GM12865 (cell line): ENCODE measurements around the gene UBA52.
"Not testable (repeated sequence)": the region's sequence is repeated elsewhere in the genome, so short reads cannot be mapped to it uniquely, and the experiment has no call there.

Source experiments
- DNase-seq: peaks from one replicate; pipeline ENCODE4 v3.0.0; 2010; ENCODE audit warnings: low read depth
- H3K4me3 ChIP-seq: 2 replicates; pipeline ENCODE4 v1.5.1; 2011; ENCODE audit warnings: mild to moderate bottlenecking, low read depth, low read length, control low read depth
- CTCF ChIP-seq: IDR thresholded peaks from 2 replicates; pipeline ENCODE4 v1.5.1; 2011; ENCODE audit warnings: low read length, control low read depth, low read depth, inconsistent platforms; ENCODE audit not compliant: insufficient read depth; ENCODE audit errors: missing control alignments

Gene UBA52

GRCh38 chr19:18532168-18532890 lies 39.3 kb upstream of the UBA52 start:
- no peak for DNase-seq
- TF ChIP-seq CTCF: no peak
- H3K4me3 ChIP-seq: no peak overlapping the region

DNA sequence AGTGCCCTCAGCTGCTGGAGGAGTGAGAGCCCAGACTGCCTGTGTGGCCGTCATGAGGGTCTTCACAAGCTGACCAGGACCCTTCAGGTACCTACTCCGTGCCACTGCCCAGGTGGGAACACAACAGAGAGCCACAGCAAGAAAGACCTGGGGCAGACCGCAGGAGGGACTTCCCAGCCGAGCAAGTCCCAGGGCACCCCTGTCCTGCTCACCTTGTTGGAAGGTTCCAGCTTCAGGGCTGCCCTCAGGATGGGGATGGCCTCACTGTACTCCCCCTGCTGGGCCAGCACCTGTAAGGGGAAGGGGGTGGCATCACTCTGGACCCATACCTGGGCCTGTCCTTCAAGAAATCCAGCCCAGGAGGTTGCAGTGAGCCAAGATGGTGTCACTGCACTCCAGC lies 38.6 kb upstream of the UBA52 start:
- no peak overlapping the region for H3K4me3 ChIP-seq
- no peak for DNase-seq
- TF ChIP-seq CTCF: no peak

DNA sequence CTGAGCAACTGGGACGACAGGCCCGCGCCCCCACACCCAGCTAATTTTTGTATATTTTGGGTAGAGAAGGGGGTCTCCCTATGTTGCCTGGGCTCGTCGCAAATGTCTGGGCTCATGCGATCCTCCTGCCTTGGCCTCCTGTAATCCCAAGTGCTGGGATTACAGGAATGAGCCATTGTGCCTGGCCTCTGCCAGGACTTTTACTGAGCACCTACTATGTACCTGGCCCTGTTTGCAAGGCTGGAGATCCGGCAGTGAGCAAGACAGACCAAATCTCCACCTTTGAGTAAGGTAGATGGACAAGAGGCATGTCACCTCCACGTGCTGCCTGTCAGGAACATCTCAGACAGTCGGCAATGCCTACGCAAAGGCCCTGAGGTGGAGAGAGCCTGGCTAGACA lies 35.2 kb upstream of the UBA52 start:
- no peak for DNase-seq
- H3K4me3 ChIP-seq: no peak overlapping the region
- no peak for TF ChIP-seq CTCF

DNA sequence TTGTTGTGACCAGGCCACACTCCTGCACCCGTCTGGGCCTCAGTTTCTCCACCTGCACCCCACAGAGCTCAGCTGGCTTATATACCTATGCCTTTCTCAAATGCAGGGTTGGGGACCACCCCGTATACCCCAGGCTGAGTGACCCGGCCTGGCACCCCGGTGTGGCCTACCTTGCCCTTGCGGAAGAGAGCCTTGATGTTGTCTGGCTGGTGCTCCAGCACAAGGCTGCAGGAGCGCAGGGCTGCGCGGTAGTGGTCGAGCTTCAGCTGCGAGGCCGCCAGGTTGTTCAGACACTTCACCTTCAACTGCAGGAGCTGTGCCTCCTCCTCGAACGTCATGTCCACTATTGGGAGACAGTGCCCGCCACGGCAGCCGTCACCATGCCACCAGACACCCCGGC lies 34.2 kb upstream of the UBA52 start:
- no peak overlapping the region for H3K4me3 ChIP-seq
- DNase-seq: no peak
- no peak for TF ChIP-seq CTCF

DNA sequence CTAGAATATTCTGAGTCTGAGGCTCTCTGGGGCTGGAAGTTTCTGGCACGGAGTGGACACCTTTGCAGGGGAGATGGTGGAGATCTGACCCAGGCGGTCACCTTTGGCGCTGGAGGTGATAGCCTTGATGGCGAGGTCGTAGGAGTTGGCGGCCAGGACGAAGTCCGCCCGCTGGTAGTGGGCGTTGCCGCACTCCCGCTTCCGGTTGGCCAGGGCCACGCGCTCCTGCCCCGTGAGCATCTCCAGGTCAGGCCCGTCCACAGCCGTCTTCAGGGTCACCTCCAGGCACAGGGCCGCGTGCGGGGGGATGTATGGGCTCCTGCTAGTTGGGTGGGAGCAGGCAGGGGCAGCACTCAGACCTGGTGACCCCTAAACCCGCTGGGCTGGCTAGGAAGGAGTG lies 33.5 kb upstream of the UBA52 start:
- DNase-seq: no peak
- H3K4me3 ChIP-seq: no peak overlapping the region
- TF ChIP-seq CTCF: no peak

GRCh38 chr19:18539372-18539771 lies 32.3 kb upstream of the UBA52 start:
- no peak overlapping the region for H3K4me3 ChIP-seq
- TF ChIP-seq CTCF: no peak
- DNase-seq: no peak

DNA sequence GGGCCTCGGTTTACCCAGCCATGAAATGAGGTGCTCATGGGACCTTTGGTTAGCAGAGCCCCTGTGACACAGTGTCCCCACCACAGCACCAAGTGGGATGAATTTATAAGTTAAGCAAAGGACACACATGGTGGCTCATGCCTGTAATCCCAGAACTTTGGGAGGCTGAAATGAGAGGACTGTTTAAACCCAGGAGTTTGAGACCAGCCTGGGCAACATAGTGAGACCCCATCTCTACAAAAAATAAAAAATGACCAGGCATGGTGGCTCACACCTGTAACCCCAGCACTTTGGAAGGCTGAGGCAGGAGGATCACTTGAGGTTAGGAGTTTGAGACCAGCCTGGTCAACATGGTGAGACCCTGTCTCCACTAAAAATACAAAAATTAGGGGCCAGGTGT lies 31.5 kb upstream of the UBA52 start:
- H3K4me3 ChIP-seq, DNase-seq: not testable (repeated sequence)
